SHP77 treated with DMSO at 0.1 percent for 48 hours (cell line): Measurements from ENCODE around the gene RAPGEF6.
"Not testable (repeated sequence)": the region's sequence is repeated elsewhere in the genome, so short reads cannot be mapped to it uniquely, and the experiment has no call there.

Source experiments
- DNase-seq: peaks from one replicate; lab custom pipeline; 2025; lab: John Stamatoyannopoulos, UW

The RAPGEF6 gene

DNA sequence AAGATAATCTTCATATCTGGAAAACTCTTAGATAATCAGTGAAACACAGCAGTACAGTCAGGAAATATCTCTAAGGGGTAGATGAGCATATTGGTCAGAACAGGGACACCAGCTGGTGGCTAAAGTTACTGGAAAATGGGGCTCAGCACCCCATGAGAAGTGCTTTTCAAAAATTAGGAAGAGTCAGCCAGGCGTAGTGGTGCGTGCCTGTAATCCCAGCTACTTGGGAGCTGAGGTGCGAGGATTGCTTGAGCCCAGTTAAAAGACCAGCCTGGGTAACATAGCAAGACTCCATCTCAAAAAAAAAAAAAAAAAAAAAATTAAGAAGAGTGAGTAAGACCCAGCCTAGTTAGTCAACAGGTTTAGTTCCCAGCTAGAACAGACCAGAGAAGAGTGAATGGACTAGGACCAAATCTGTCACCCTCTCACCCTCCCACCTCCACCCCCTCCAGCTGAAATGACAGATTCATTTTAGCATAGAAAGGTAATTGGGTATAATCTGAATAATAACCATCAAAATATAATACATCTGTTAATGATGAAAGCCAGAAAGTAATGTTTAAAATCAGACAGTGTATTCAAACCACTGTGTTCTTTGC, 250.3 kb downstream of the RAPGEF6 start:
- DNase-seq = no peak

- no peak for DNase-seq
Observed at GRCh38 chr5:131384173-131384572, 250.9 kb downstream of the RAPGEF6 start.

- DNase-seq = peak; percentile 41
Observed at GRCh38 chr5:131382407-131383395, 252.3 kb downstream of the RAPGEF6 start.

DNA sequence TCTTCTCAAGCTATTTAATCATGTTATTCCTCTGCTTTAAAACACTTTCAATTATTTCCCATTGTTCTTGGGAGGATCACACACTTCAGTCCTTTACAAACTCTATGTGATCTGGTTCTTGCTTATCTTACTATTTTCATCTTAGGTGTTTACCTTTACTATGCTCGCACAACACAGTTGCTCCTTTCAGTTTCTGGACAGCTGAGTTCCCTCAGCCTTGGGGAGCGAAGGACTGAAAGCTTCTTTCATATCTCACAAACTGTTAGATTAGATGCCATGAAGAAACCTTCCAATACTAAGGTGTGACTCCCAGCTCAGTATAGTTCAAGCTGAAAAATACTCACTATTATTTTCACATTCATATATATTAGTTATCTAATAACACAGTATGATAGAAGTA, 253.3 kb downstream of the RAPGEF6 start:
- DNase-seq = no peak

DNA sequence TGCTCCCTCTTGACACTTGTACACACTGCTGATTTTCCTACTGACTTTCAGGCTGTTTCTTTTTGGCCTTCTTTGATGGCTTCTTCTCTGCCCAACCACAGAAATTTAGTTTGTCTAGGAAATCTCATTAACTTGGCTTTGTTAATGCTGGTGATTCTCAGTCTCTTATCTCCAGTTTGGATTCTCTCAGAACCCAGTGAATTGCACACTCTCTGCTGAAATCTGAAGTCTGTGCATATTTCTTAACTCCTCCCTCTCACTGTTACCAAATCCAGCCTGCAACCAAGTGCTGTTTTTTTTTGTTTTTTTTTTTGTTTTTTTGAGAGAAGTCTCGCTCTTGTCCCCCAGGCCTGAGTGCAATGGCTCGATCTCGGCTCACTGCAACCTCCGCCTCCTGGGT, 254.0 kb downstream of the RAPGEF6 start:
- no peak for DNase-seq

DNA sequence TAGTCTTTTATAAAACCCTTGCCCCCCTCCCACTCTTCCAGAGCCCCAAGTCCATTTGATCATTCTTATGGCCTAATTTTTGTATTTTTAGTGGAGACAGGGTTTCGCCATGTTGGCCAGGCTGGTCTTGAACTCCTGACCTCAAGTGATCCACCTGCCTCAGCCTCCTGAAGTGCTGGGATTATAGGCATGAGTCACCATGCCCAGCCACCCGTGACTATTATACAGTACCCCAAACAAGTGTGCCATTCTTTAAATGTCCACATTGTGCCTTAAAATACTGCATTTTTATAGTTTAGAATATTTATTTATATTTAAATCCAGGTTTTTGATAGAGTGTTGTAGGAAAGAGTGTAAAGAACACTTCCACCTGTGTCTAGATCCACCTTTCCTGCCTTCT, 254.8 kb downstream of the RAPGEF6 start:
- DNase-seq = not testable (repeated sequence)

- DNase-seq = no peak
Observed at GRCh38 chr5:131379723-131380122, 255.3 kb downstream of the RAPGEF6 start.

GRCh38 chr5:131378721-131379541, 256.1 kb downstream of the RAPGEF6 start:
- DNase-seq = no peak

DNA sequence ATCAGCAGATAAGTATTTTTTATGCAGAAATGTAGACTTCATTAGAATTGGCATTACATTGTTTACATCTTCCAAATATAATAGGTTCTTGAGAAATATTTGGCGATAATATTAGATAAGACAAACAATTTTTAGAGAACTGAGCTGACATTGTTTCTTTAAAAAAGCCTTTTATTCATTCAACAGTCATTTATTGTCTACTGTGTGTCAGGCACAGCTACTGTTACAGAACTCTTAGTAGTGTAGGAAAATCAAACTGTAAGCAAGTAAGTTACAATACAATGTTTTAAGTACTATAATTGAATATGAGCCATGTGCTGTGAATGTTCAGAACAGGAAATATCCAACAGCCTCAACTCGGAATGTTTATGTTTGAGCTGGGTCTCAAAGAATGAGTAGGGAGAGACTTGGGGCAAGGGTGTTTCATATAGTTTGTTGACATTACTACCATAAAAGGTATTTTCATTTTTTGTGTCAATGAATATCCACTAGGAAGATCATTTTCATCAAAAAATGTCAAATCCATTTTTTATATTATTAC, 257.2 kb downstream of the RAPGEF6 start:
- no peak for DNase-seq

GRCh38 chr5:131377346-131377745, 257.7 kb downstream of the RAPGEF6 start:
- DNase-seq = no peak

DNA sequence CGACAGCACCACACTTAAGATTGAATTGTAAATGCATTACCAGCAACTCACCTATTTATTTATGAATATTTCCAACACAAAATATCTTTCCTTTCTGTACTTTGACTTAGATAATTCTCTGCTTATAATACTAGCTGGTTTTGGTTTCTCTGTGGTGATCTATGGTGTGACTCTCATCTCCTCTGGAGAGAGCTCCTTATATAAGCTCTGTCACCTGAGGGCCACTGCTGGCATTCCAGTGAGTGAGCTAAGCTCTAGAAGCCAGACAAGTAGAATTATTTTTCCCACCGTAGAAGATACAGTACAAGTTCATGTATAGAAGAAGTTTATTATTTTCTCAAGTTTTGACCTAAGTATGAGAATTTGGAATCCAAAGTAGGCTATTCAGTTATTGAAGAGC, 259.7 kb downstream of the RAPGEF6 start:
- DNase-seq = no peak
